ENCODE measurements around the gene ELMO1.

ELMO1 gene

GRCh38 chr7:37491919-37492694 is 43.4 kb upstream of the ELMO1 start:
- no peak for DNase-seq
- Histone ChIP-seq H3K4me3 (ENCODE audit: low read depth in 1 of 2, low read length in 2 of 2) (no peak overlapping the region), H2AFZ (ENCODE audit: low read depth, low read length) (no peak overlapping the region)

GRCh38 chr7:37489703-37490102 is 41.0 kb upstream of the ELMO1 start:
- no peaks in the 10 kb centered on the region for H4K20me1 ChIP-seq (ENCODE audit: insufficient read depth, low read length)
- H3K27ac ChIP-seq (ENCODE audit: low read length): no peak overlapping the region
- H3K4me2 ChIP-seq (ENCODE audit: insufficient read depth, low read length): no peak overlapping the region
- TF ChIP-seq EZH2 (IDR thresholded peaks at IDR 0.05; ENCODE audit: borderline replicate concordance, low read depth, low read length, severe bottlenecking) (no peak), CTCF (IDR thresholded peaks at IDR 0.05; ENCODE audit: borderline replicate concordance, extremely low read depth, low read length, poor library complexity, severe bottlenecking) (no peak)
- H3K27me3 ChIP-seq (ENCODE audit: insufficient read depth, low read length, poor library complexity): no peaks in the 10 kb centered on the region
- no peaks in the 10 kb centered on the region for H3K36me3 ChIP-seq (ENCODE audit: insufficient read depth, low read length)
- H3K9me3 ChIP-seq (ENCODE audit: insufficient read depth, low read length, severe bottlenecking): peaks cover 5% of the 10 kb centered on the region
- H3K4me3 ChIP-seq (ENCODE audit: low read depth in 1 of 2, low read length in 2 of 2): no peak overlapping the region
- no peak overlapping the region for H3K9ac ChIP-seq (ENCODE audit: low read depth, low read length)
- no peak for ATAC-seq (ENCODE audit: insufficient read depth, low read depth)
- DNase-seq: no peak
- no peak overlapping the region for H2AFZ ChIP-seq (ENCODE audit: low read depth, low read length)
- H3K4me1 ChIP-seq (ENCODE audit: insufficient read depth, low read length): no peaks in the 10 kb centered on the region
- no peaks in the 10 kb centered on the region for H3K79me2 ChIP-seq (ENCODE audit: insufficient read depth, low read length)

More at GRCh38 chr7:37491919-37492694, 43.4 kb upstream of the ELMO1 start:
- no peaks in the 10 kb centered on the region for H3K4me1 ChIP-seq (ENCODE audit: insufficient read depth, low read length)
- no peaks in the 10 kb centered on the region for H4K20me1 ChIP-seq (ENCODE audit: insufficient read depth, low read length)
- ATAC-seq (ENCODE audit: insufficient read depth, low read depth): no peak
- no peaks in the 10 kb centered on the region for H3K27me3 ChIP-seq (ENCODE audit: insufficient read depth, low read length, poor library complexity)
- no peak overlapping the region for H3K27ac ChIP-seq (ENCODE audit: low read length)
- H3K9me3 ChIP-seq (ENCODE audit: insufficient read depth, low read length, severe bottlenecking): peaks cover 5% of the 10 kb centered on the region
- H3K79me2 ChIP-seq (ENCODE audit: insufficient read depth, low read length): no peaks in the 10 kb centered on the region
- H3K4me2 ChIP-seq (ENCODE audit: insufficient read depth, low read length): no peak overlapping the region
- TF ChIP-seq CTCF (IDR thresholded peaks at IDR 0.05; ENCODE audit: borderline replicate concordance, extremely low read depth, low read length, poor library complexity, severe bottlenecking) (peak; percentile 21), EZH2 (IDR thresholded peaks at IDR 0.05; ENCODE audit: borderline replicate concordance, low read depth, low read length, severe bottlenecking) (no peak)
- no peak overlapping the region for H3K9ac ChIP-seq (ENCODE audit: low read depth, low read length)
- H3K36me3 ChIP-seq (ENCODE audit: insufficient read depth, low read length): no peaks in the 10 kb centered on the region

- Histone ChIP-seq H3K9me3 (ENCODE audit: insufficient read depth, low read length, severe bottlenecking) (peaks cover 5% of the 10 kb centered on the region), H3K79me2 (ENCODE audit: insufficient read depth, low read length) (no peaks in the 10 kb centered on the region), H3K4me3 (ENCODE audit: low read depth in 1 of 2, low read length in 2 of 2) (no peak overlapping the region), H3K4me2 (ENCODE audit: insufficient read depth, low read length) (no peak overlapping the region), H3K9ac (ENCODE audit: low read depth, low read length) (no peak overlapping the region), H2AFZ (ENCODE audit: low read depth, low read length) (no peak overlapping the region), H3K4me1 (ENCODE audit: insufficient read depth, low read length) (no peaks in the 10 kb centered on the region), H3K36me3 (ENCODE audit: insufficient read depth, low read length) (no peaks in the 10 kb centered on the region), H3K27ac (ENCODE audit: low read length) (no peak overlapping the region), H3K27me3 (ENCODE audit: insufficient read depth, low read length, poor library complexity) (no peaks in the 10 kb centered on the region), H4K20me1 (ENCODE audit: insufficient read depth, low read length) (no peaks in the 10 kb centered on the region)
- TF ChIP-seq EZH2 (IDR thresholded peaks at IDR 0.05; ENCODE audit: borderline replicate concordance, low read depth, low read length, severe bottlenecking): no peak
- TF ChIP-seq CTCF (IDR thresholded peaks at IDR 0.05; ENCODE audit: borderline replicate concordance, extremely low read depth, low read length, poor library complexity, severe bottlenecking): no peak
- no peak for ATAC-seq (ENCODE audit: insufficient read depth, low read depth)
- no peak for DNase-seq
Observed at GRCh38 chr7:37488163-37488764, 39.6 kb upstream of the ELMO1 start.

Measured in DND-41 (cell line).